Measurements from ENCODE around the gene R3HDM1. TPM values are rescaled to one million over a fixed set of nuclear protein-coding genes. Genes with fewer than 3 reads are reported as not detected.

R3HDM1 gene
- total and polyA plus RNA-seq, 2 of the 4 experiments (the other 2 are of a cell fraction), result 5.9 to 38.1 TPM

GRCh38 chr2:135662088-135662487, 130.8 kb downstream of the R3HDM1 start (continued):
- no peak for TF ChIP-seq BHLHE40 (IDR thresholded peaks at IDR 0.05; ENCODE audit: low read depth, low read length)
- TF ChIP-seq FOS (IDR thresholded peaks at IDR 0.05; ENCODE audit: low read depth, low read length), result no peak
- no peak for TF ChIP-seq CEBPB (IDR thresholded peaks at IDR 0.05; ENCODE audit: low read depth, low read length)
- TF ChIP-seq RCOR1 (IDR thresholded peaks at IDR 0.05; ENCODE audit: insufficient replicate concordance, low read length), result no peak

DNA sequence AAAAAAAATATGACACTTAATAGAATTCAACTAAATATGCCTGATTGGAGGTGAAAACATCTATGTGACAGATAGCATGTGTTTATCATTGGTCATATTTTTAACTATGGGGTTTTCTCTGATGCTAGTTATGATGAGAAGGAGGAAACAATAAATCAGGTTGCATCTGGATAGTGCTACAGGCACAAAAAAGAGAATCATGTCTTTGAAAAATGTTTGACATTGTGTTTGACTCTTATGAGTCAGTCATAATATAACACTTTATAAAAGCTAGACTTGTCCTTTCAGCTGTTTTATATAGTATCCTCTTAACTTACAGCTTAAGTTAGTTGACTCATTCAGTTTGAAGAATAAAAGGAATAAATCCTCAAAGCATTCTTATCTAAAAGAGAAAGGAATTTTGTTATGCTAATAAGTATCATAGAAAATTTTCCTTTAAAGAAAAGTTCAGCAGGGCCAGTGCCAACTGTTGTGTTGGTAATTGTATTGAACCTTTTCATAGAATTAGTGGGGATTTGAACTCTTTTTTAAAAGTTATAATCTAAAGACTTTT, 131.9 kb downstream of the R3HDM1 start:
- ATAC-seq (ENCODE audit: low read depth) (peak; percentile 29; the same call in 1 of the 2 replicates), DNase-seq (peak; percentile 38)
- no peak overlapping the region for H2AK5ac ChIP-seq (ENCODE audit: low read depth, low read length)
- no TSS peak for BruUV-seq (replicated peaks)
- H3K27me3 ChIP-seq (ENCODE audit: control insufficient read depth, insufficient read depth, low read length), result no peaks in the 10 kb centered on the region
- no peak overlapping the region for H4K5ac ChIP-seq (ENCODE audit: low read depth, low read length)
- no peak overlapping the region for H3K18ac ChIP-seq (ENCODE audit: low read depth, low read length)
- no peak overlapping the region for H2BK5ac ChIP-seq (ENCODE audit: low read depth, low read length, poor library complexity, severe bottlenecking)
- no peak overlapping the region for H3K4ac ChIP-seq (ENCODE audit: low read depth, low read length)
- H3K4me1 ChIP-seq (ENCODE audit: control insufficient read depth, insufficient read depth, low read length), result peaks cover 5% of the 10 kb centered on the region
- H2BK120ac ChIP-seq (ENCODE audit: low read depth, low read length), result no peak overlapping the region
- no peak overlapping the region for H4K8ac ChIP-seq (ENCODE audit: low read depth in 2 of 2, low read length in 2 of 2)
- no peak overlapping the region for H3K9ac ChIP-seq (ENCODE audit: low read depth, low read length)
- no peak overlapping the region for H3K23ac ChIP-seq (ENCODE audit: low read depth, low read length)
- no peak overlapping the region for H3K14ac ChIP-seq (replicated peaks; ENCODE audit: low read depth, low read length)
- no peak overlapping the region for H3K56ac ChIP-seq (ENCODE audit: extremely low read depth, insufficient read depth, low read length)
- intact Hi-C loops (cut with micrococcal nuclease) (no loop called here), dilution Hi-C loops (cut with HindIII; ENCODE audit: low sequenced_read_pairs, unreplicated experiment) (no loop called here), in situ Hi-C loops (cut with MboI; ENCODE audit: low sequenced_read_pairs) (no loop called here)
- no peak overlapping the region for H3K27ac ChIP-seq (ENCODE audit: insufficient read depth, low read length)
- CTCF ChIA-PET, result interaction anchor here (0.8 kb wide), 1 partner anchor 21 kb away, joined by 3 read pairs; no protein-coding TSS in a partner anchor
- no peak overlapping the region for H2AFZ ChIP-seq (replicated peaks; ENCODE audit: low read length, poor library complexity)
- peaks cover 7% of the 10 kb centered on the region for H3K36me3 ChIP-seq (ENCODE audit: control insufficient read depth, insufficient read depth, low read length)
- POLR2A ChIA-PET (ENCODE audit: unreplicated experiment), result no interaction called here
- H3K9me3 ChIP-seq (ENCODE audit: control insufficient read depth, insufficient read depth, low read length), result no peaks in the 10 kb centered on the region
- H2BK15ac ChIP-seq (ENCODE audit: low read depth, low read length), result no peak overlapping the region
- H2BK20ac ChIP-seq (ENCODE audit: low read depth, low read length), result no peak overlapping the region
- no peaks in the 10 kb centered on the region for H4K20me1 ChIP-seq (ENCODE audit: insufficient read depth, low read length)
- no peak overlapping the region for H4K91ac ChIP-seq (ENCODE audit: insufficient read depth, low read depth, low read length)
- no peak overlapping the region for H2AK9ac ChIP-seq (replicated peaks; ENCODE audit: low read depth, low read length, poor library complexity)
- H3K4me3 ChIP-seq (ENCODE audit: insufficient read depth, low read depth, low read length), result no peak overlapping the region
- H3K79me1 ChIP-seq (ENCODE audit: low read depth in 1 of 2, low read length in 2 of 2), result no peaks in the 10 kb centered on the region; a peak in 1 of 4 replicates
- 0 out of 2 replicates have a peak, but pooled peaks cover 2% of the 10 kb centered on the region for H3K9me1 ChIP-seq (ENCODE audit: insufficient read depth, low read length)
- TF ChIP-seq FOS (IDR thresholded peaks at IDR 0.05; ENCODE audit: low read depth, low read length), result no peak
- no peak for TF ChIP-seq MAZ (IDR thresholded peaks at IDR 0.05; ENCODE audit: borderline replicate concordance, low read depth, low read length)
- TF ChIP-seq, protein P1, sequence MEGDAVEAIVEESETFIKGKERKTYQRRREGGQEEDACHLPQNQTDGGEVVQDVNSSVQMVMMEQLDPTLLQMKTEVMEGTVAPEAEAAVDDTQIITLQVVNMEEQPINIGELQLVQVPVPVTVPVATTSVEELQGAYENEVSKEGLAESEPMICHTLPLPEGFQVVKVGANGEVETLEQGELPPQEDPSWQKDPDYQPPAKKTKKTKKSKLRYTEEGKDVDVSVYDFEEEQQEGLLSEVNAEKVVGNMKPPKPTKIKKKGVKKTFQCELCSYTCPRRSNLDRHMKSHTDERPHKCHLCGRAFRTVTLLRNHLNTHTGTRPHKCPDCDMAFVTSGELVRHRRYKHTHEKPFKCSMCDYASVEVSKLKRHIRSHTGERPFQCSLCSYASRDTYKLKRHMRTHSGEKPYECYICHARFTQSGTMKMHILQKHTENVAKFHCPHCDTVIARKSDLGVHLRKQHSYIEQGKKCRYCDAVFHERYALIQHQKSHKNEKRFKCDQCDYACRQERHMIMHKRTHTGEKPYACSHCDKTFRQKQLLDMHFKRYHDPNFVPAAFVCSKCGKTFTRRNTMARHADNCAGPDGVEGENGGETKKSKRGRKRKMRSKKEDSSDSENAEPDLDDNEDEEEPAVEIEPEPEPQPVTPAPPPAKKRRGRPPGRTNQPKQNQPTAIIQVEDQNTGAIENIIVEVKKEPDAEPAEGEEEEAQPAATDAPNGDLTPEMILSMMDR (conservative IDR thresholded peaks at IDR 0.05; ENCODE audit: low read depth, low read length), result no peak
- TF ChIP-seq, protein P2, sequence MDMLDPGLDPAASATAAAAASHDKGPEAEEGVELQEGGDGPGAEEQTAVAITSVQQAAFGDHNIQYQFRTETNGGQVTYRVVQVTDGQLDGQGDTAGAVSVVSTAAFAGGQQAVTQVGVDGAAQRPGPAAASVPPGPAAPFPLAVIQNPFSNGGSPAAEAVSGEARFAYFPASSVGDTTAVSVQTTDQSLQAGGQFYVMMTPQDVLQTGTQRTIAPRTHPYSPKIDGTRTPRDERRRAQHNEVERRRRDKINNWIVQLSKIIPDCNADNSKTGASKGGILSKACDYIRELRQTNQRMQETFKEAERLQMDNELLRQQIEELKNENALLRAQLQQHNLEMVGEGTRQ (IDR thresholded peaks at IDR 0.05; ENCODE audit: low read depth, low read length), result no peak
- no peak for TF ChIP-seq MXI1 (IDR thresholded peaks at IDR 0.05; ENCODE audit: borderline replicate concordance, low read depth, low read length)
- TF ChIP-seq POLR2A (IDR thresholded peaks at IDR 0.05; ENCODE audit: low read depth, low read length), result no peak
- TF ChIP-seq, protein P3, sequence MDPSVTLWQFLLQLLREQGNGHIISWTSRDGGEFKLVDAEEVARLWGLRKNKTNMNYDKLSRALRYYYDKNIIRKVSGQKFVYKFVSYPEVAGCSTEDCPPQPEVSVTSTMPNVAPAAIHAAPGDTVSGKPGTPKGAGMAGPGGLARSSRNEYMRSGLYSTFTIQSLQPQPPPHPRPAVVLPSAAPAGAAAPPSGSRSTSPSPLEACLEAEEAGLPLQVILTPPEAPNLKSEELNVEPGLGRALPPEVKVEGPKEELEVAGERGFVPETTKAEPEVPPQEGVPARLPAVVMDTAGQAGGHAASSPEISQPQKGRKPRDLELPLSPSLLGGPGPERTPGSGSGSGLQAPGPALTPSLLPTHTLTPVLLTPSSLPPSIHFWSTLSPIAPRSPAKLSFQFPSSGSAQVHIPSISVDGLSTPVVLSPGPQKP (IDR thresholded peaks at IDR 0.05; ENCODE audit: borderline replicate concordance, low read depth, low read length), result no peak
- TF ChIP-seq CEBPB (IDR thresholded peaks at IDR 0.05; ENCODE audit: low read depth, low read length), result no peak
- TF ChIP-seq SMC3 (IDR thresholded peaks at IDR 0.05; ENCODE audit: low read depth, low read length), result no peak
- TF ChIP-seq CHD1 (IDR thresholded peaks at IDR 0.05; ENCODE audit: low read depth, low read length), result no peak
- no peak for TF ChIP-seq RAD21 (IDR thresholded peaks at IDR 0.05; ENCODE audit: low read length)
- TF ChIP-seq MAFK (IDR thresholded peaks at IDR 0.05; ENCODE audit: low read depth, low read length), result no peak
- TF ChIP-seq BHLHE40 (IDR thresholded peaks at IDR 0.05; ENCODE audit: low read depth, low read length), result no peak
- no peak overlapping the region for H3K4me2 ChIP-seq (ENCODE audit: low read depth, low read length)
